Prostate gland (tissue), 2 donors: ENCODE measurements around the gene OR7G2. TPM values are rescaled to one million over a fixed set of nuclear protein-coding genes. Genes with fewer than 3 reads are reported as not detected.

ENCODE experiments used
- DNase-seq: peaks from one replicate; pipeline ENCODE4 v3.0.0-alpha.2; 2019; ENCODE audit warnings: low spot score
- H3K27ac ChIP-seq, 2 donors: fragments of 200-600 bp; sonication (generic); 2 replicates each; pipeline ENCODE4 v1.5.1; 2017 to 2019
- H3K27me3 ChIP-seq: fragments of 200-600 bp; sonication (generic); replicated peaks from 2 replicates; pipeline ENCODE4 v1.5.1; 2019; ENCODE audit not compliant: insufficient read depth
- H3K36me3 ChIP-seq, 2 donors: fragments of 200-600 bp; sonication (generic); 1 replicate in 1 of 2; 2 replicates in 1 of 2; pipeline versions ENCODE4 v1.5.1 to v1.8.1; 2017 to 2019
- H3K4me1 ChIP-seq: fragments of 200-600 bp; sonication (generic); replicated peaks from 2 replicates; pipeline ENCODE4 v1.5.1; 2019
- H3K4me3 ChIP-seq, 2 donors: fragments of 200-600 bp; sonication (generic); 2 replicates each; pipeline ENCODE4 v1.5.1; 2017 to 2019
- H3K9me3 ChIP-seq: fragments of 200-600 bp; sonication (generic); 2 replicates; pipeline ENCODE4 v1.5.1; 2017
- POLR2A ChIP-seq: fragments of 450-650 bp; IDR thresholded peaks from one replicate; pipeline ENCODE4 v1.6.1; 2016; ENCODE audit warnings: antibody characterized with exemption, mild to moderate bottlenecking
- POLR2AphosphoS5 ChIP-seq: sonication (generic); formaldehyde crosslinking; IDR thresholded peaks from one replicate; pipeline ENCODE4 v1.6.1; 2017; ENCODE audit warnings: antibody characterized with exemption
- WGBS: methylation state at CpG from one replicate; pipeline ENCODE4 v1.1.5; 2018; 5-methylcytosine and 5-hydroxymethylcytosine counted together
- intact Hi-C: fragments of 100-400 bp; cut with DNase I; formaldehyde crosslinking; loops from one replicate; pipeline ENCODE4 v1.14.2; 2022
- total RNA-seq, 2 donors: library from RNA; depleted of rRNA; stranded (reverse); fragments of >200 nt; gene quantifications; one replicate each; pipeline ENCODE4 v1.1.0, GENCODE V29; 2016
- TF ChIP-seq, protein P1 (sequence below), 4 experiments: fragments of 200-600 bp in 2 of 4; fragments of 450-650 bp in 2 of 4; sonication (generic) in 2 of 4; IDR thresholded peaks; 1 replicate in 3 of 4; 2 replicates in 1 of 4; pipeline ENCODE4 v1.5.1; 2016 to 2019; ENCODE audit warnings: antibody characterized with exemption in 4 of 4, mild to moderate bottlenecking in 2 of 4, moderate library complexity in 2 of 4

The OR7G2 gene
- total RNA-seq, 2 donors from 2014 or later = not detected

DNA sequence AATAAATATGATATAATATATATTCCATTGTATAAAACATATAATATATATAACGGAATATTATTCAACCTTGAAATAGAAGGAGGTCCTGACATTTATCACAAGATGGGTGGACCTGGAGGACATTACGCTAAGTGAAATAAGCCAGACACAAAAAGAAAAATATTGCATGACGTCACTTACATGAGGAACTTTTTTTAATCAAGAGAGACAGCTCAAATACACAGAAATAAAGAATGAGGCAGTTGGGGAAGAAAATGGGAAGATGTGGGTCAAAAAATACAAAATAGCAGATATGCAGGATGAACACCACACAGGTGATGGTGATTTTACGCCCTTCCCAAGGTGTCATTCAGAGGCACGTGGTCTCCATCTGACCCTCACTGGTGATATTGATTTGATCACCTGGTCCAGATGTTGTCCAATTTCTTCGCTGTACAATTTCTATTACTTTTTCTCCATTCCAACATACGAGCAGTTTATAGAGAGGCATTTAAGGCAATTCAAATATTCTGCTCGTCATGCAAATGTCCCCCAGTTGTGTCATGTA is 32.4 kb upstream of the OR7G2 start:
- Histone ChIP-seq H3K27ac (peak overlapping the region; percentile 71 to 84), H3K9me3 (no peaks in the 10 kb centered on the region), H3K27me3 (no peaks in the 10 kb centered on the region), H3K4me3 (peak overlapping the region; percentile 57 to 66), H3K4me1 (no peaks in the 10 kb centered on the region), H3K36me3 (no peaks in the 10 kb centered on the region)
- no peak for DNase-seq
- TF ChIP-seq POLR2A (no peak), POLR2AphosphoS5 (no peak)
- TF ChIP-seq, protein P1, sequence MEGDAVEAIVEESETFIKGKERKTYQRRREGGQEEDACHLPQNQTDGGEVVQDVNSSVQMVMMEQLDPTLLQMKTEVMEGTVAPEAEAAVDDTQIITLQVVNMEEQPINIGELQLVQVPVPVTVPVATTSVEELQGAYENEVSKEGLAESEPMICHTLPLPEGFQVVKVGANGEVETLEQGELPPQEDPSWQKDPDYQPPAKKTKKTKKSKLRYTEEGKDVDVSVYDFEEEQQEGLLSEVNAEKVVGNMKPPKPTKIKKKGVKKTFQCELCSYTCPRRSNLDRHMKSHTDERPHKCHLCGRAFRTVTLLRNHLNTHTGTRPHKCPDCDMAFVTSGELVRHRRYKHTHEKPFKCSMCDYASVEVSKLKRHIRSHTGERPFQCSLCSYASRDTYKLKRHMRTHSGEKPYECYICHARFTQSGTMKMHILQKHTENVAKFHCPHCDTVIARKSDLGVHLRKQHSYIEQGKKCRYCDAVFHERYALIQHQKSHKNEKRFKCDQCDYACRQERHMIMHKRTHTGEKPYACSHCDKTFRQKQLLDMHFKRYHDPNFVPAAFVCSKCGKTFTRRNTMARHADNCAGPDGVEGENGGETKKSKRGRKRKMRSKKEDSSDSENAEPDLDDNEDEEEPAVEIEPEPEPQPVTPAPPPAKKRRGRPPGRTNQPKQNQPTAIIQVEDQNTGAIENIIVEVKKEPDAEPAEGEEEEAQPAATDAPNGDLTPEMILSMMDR (IDR thresholded peaks at IDR 0.05) = no peak
- WGBS = 29% methylated on average over 8 of the region's 8 CpGs
- intact Hi-C loops = loop anchor here (10.0 kb wide), 1 partner anchor 655 kb away; no protein-coding TSS in a partner anchor

DNA sequence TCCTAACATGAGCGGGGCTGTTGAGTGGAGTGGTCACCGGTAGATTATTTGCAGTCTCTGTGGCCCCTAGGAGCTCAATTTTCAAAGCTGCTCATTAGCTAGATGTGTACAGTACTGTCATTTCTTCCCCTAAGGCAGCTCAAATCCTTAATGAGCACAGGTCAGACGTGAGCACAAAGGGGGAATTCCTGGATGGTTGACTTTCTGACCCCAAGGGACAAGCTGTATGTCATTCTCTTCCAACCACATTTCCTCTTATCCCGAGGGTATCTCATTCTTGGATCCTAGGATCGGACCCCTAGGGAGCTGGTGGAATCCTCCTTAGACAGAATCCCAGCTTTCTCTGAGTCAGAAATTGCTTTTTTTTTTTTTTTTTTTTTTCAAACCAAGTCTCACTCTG is 25.1 kb upstream of the OR7G2 start:
- Histone ChIP-seq H3K36me3 (no peaks in the 10 kb centered on the region), H3K4me3 (no peak overlapping the region), H3K9me3 (no peaks in the 10 kb centered on the region), H3K4me1 (no peaks in the 10 kb centered on the region), H3K27ac (no peak overlapping the region), H3K27me3 (peaks cover 2% of the 10 kb centered on the region)
- intact Hi-C loops = no loop called here
- 64% methylated on average over 5 of the region's 5 CpGs for WGBS
- DNase-seq = no peak
- TF ChIP-seq POLR2A = no peak
- TF ChIP-seq, protein P1 (IDR thresholded peaks at IDR 0.05) = no peak
- no peak for TF ChIP-seq POLR2AphosphoS5

DNA sequence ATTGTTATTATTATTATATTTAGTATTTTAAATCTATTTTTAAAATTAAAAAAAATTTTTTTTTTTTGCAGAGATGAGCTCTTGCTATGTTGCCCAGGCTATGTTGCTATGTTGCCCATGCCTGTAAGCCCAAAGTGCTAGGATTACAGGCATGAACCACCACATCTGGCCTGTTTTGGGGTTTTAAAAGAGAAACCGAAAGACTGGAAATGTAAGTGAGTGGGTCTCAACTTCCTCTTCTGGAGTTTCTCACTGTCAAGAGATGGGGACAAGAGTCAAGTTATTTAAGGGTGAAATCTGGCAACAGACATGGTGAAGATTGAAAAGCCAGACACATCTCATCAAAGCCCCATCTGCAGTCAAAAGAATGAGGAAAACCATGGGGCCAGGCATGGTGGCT is 23.7 kb upstream of the OR7G2 start:
- TF ChIP-seq POLR2A (no peak), POLR2AphosphoS5 (no peak)
- TF ChIP-seq, protein P1 (IDR thresholded peaks at IDR 0.05) = no peak
- intact Hi-C loops = no loop called here
- no peaks in the 10 kb centered on the region for H3K36me3 ChIP-seq
- DNase-seq = no peak
- H3K4me1 ChIP-seq = no peaks in the 10 kb centered on the region
- peaks cover 2% of the 10 kb centered on the region for H3K27me3 ChIP-seq
- no peaks in the 10 kb centered on the region for H3K9me3 ChIP-seq
- 77% methylated on average over 1 of the region's 1 CpG for WGBS
- no peak overlapping the region for H3K4me3 ChIP-seq
- H3K27ac ChIP-seq = no peak overlapping the region

DNA sequence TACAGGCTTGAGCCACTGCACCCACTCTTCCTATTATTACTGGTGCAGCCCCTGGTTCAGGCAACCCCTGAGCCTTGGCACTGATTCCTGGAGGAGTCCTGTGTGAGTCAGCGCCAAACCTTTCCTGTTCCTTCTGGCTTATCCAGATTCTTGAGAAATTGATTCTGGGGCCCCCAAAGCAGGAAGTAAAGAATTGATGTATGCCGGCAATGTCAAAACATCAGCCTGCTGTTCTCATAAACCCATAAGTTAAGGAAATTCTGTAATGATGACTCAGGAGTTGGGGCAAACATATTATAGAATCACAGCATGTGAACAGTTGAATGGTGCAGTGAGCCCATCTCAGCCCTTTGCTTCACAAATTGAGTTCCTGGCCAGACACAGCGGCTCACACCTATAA is 20.9 kb upstream of the OR7G2 start:
- DNase-seq = no peak
- intact Hi-C loops = no loop called here
- TF ChIP-seq, protein P1 (IDR thresholded peaks at IDR 0.05) = no peak
- TF ChIP-seq POLR2AphosphoS5 = no peak
- no peak for TF ChIP-seq POLR2A
- no peaks in the 10 kb centered on the region for H3K4me1 ChIP-seq
- peaks cover 2% of the 10 kb centered on the region for H3K27me3 ChIP-seq
- no peak overlapping the region for H3K4me3 ChIP-seq
- H3K27ac ChIP-seq = no peak overlapping the region
- H3K36me3 ChIP-seq = no peaks in the 10 kb centered on the region
- H3K9me3 ChIP-seq = no peaks in the 10 kb centered on the region
- WGBS = 56% methylated on average over 3 of the region's 3 CpGs

DNA sequence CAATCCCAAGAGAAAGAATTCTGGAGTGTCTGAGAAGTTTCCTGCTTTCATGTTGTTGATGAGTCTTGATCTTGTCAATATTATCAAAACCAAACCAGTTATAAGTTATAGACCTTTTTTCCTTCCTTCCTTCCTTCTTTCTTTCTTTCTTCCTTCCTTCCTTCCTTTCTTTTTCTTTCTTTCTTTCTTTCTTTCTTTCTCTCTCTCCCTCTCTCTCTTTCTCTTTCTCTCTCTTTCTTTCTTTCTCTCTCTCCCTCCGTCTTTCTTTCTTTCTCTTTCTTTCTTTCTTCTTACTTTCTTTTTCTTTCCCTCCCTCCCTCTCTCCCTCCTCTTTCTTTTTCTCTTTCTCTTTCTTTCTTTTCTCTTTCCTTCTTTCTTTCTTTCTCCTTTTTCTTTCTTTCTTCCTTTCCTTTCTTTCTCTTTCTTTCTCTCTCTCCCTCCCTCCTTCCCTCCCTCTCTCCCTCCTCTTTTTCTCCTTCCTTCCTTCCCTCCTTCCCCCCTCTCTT is 19.7 kb upstream of the OR7G2 start, which contains the start of gene OR7G3:
OR7G3 (minus strand) TSS at position 51 of the 506 bp plus-strand sequence; CDS start at position 51, 0 bp downstream.
- Histone ChIP-seq H3K27me3 (peaks cover 2% of the 10 kb centered on the region), H3K9me3 (no peaks in the 10 kb centered on the region), H3K27ac (no peak within 1 kb of the TSS), H3K4me1 (no peaks in the 10 kb centered on the region), H3K4me3 (no peak within 1 kb of the TSS), H3K36me3 (no peaks in the 10 kb centered on the region)
- intact Hi-C loops = no loop called here
- no peak for TF ChIP-seq POLR2A
- TF ChIP-seq POLR2AphosphoS5 = no peak
- TF ChIP-seq, protein P1 (IDR thresholded peaks at IDR 0.05) = no peak
- DNase-seq = no peak
- WGBS = 92% methylated on average over 1 of the region's 1 CpG
